NB4 (cell line): ENCODE data around the gene TAF10.

Experiments
- MYC ChIP-seq: IDR thresholded peaks from 2 replicates; pipeline ENCODE4 v1.6.1; 2011; ENCODE audit warnings: low read depth, low read length
- POLR2A ChIP-seq: IDR thresholded peaks from 2 replicates; pipeline ENCODE4 v1.6.1; 2011; ENCODE audit warnings: mild to moderate bottlenecking; ENCODE audit not compliant: insufficient read length; ENCODE audit errors: extremely low read depth
- TF ChIP-seq, protein P1 (sequence below): IDR thresholded peaks from one replicate; pipeline ENCODE4 v1.5.1; 2012; ENCODE audit warnings: low read depth, low read length
- TF ChIP-seq, protein P2 (sequence below): IDR thresholded peaks from 2 replicates; pipeline ENCODE4 v1.6.1; 2011; ENCODE audit warnings: low read depth, low read length

DNA sequence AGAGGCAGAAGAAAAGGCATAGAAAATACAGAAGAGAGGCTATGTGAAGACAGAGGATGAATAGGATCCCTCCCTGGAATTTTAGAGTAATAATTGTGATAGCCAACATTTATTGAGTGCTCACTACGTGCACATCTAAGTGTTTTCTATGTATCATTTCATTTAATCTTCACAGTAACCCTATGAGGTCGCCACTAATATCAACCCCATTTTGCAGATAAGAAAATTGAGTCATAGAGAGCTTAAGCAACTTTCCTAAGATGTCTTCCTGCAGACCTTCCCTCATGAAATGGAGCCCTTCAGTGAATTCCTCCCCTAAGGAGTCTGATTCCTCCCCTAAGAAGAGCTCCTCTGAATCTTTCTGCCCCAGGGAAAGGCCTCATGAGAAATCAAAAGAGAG is 46.7 kb downstream of the TAF10 start:
- TF ChIP-seq, protein P1, sequence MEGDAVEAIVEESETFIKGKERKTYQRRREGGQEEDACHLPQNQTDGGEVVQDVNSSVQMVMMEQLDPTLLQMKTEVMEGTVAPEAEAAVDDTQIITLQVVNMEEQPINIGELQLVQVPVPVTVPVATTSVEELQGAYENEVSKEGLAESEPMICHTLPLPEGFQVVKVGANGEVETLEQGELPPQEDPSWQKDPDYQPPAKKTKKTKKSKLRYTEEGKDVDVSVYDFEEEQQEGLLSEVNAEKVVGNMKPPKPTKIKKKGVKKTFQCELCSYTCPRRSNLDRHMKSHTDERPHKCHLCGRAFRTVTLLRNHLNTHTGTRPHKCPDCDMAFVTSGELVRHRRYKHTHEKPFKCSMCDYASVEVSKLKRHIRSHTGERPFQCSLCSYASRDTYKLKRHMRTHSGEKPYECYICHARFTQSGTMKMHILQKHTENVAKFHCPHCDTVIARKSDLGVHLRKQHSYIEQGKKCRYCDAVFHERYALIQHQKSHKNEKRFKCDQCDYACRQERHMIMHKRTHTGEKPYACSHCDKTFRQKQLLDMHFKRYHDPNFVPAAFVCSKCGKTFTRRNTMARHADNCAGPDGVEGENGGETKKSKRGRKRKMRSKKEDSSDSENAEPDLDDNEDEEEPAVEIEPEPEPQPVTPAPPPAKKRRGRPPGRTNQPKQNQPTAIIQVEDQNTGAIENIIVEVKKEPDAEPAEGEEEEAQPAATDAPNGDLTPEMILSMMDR = no peak
- TF ChIP-seq POLR2A (no peak), MYC (no peak)
- TF ChIP-seq, protein P2, sequence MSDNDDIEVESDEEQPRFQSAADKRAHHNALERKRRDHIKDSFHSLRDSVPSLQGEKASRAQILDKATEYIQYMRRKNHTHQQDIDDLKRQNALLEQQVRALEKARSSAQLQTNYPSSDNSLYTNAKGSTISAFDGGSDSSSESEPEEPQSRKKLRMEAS = no peak
